GM21528 (cell line): ENCODE results near the gene NINL.
A peak's percentile ranks its signal among the peaks of the same experiment; 100 is the strongest.

ENCODE experiments used
- ATAC-seq: cut with Tn5 transposase; IDR thresholded peaks from one replicate; pipeline ENCODE4 v1.9.1; 2021; ENCODE audit warnings: mild to moderate bottlenecking, moderate library complexity; ENCODE audit not compliant: unreplicated experiment, low FRiP score

The NINL gene

GRCh38 chr20:25447671-25448070, 137.7 kb downstream of the NINL start:
- no peak for ATAC-seq

GRCh38 chr20:25444556-25444955, 140.8 kb downstream of the NINL start:
- ATAC-seq, result no peak

GRCh38 chr20:25439328-25439727, 146.0 kb downstream of the NINL start:
- no peak for ATAC-seq

- ATAC-seq, result no peak
These were observed 148.2 kb downstream of the NINL start for GRCh38 chr20:25437153-25437581.

- no peak for ATAC-seq
These were observed 160.8 kb downstream of the NINL start for GRCh38 chr20:25424536-25424935.

- no peak for ATAC-seq
These were observed 163.3 kb downstream of the NINL start for GRCh38 chr20:25422032-25422431.

GRCh38 chr20:25421102-25421501, 164.2 kb downstream of the NINL start:
- no peak for ATAC-seq

GRCh38 chr20:25418776-25419175, 166.6 kb downstream of the NINL start:
- no peak for ATAC-seq

GRCh38 chr20:25408890-25409289, 176.4 kb downstream of the NINL start:
- ATAC-seq, result no peak

- ATAC-seq, result no peak
These were observed 177.2 kb downstream of the NINL start for GRCh38 chr20:25408170-25408547.

GRCh38 chr20:25407311-25408169, 177.8 kb downstream of the NINL start, which contains the start of gene GINS1:
GINS1 (plus strand) TSS chr20:25407673; CDS start chr20:25407821, 148 bp downstream.
- ATAC-seq, result peak; percentile 83
